Osteoblast (primary cell): ENCODE data around the gene ATE1. TPM values are rescaled to one million over a fixed set of nuclear protein-coding genes. Genes with fewer than 3 reads are reported as not detected.
A peak's percentile ranks its signal among the peaks of the same experiment; 100 is the strongest.

Source experiments
- DNase-seq: peaks from one replicate; pipeline ENCODE4 v3.0.0; 2011; ENCODE audit warnings: low spot score, mixed read lengths; ENCODE audit not compliant: insufficient read length; ENCODE audit errors: missing footprints
- H2AFZ ChIP-seq: 2 replicates; pipeline ENCODE4 v1.6.0; 2011; ENCODE audit warnings: mild to moderate bottlenecking, low read length
- H3K27ac ChIP-seq: 2 replicates; pipeline ENCODE4 v1.5.1; 2011; ENCODE audit warnings: mild to moderate bottlenecking, low read depth, low read length, moderate library complexity
- H3K27me3 ChIP-seq: 2 replicates; pipeline ENCODE4 v1.6.0; 2012; ENCODE audit warnings: mild to moderate bottlenecking, control low read depth, inconsistent platforms, low read length, moderate library complexity; ENCODE audit not compliant: insufficient read depth
- H3K36me3 ChIP-seq: 2 replicates; pipeline ENCODE4 v1.5.1; 2011; ENCODE audit warnings: mild to moderate bottlenecking, low read length, control low read depth, moderate library complexity; ENCODE audit not compliant: insufficient read depth
- H3K4me1 ChIP-seq: 2 replicates; pipeline ENCODE4 v1.5.1; 2011; ENCODE audit warnings: mild to moderate bottlenecking, low read length, control low read depth, moderate library complexity; ENCODE audit not compliant: insufficient read depth
- H3K4me2 ChIP-seq: 2 replicates; pipeline ENCODE4 v1.6.0; 2011; ENCODE audit warnings: mild to moderate bottlenecking, low read length; ENCODE audit not compliant: insufficient read depth
- H3K4me3 ChIP-seq: fragments of 200-600 bp; sonication (generic); 3 replicates; pipeline ENCODE4 v1.5.1; 2012; ENCODE audit warnings: mild to moderate bottlenecking, low read length, inconsistent platforms; ENCODE audit not compliant: insufficient read depth
- H3K79me2 ChIP-seq: 2 replicates; pipeline ENCODE4 v1.6.0; 2012; ENCODE audit warnings: mild to moderate bottlenecking, low read length, control low read depth, inconsistent platforms; ENCODE audit not compliant: insufficient read depth
- H3K9me3 ChIP-seq: 2 replicates; pipeline ENCODE4 v1.5.1; 2011; ENCODE audit warnings: low read depth, low read length, control low read depth
- H4K20me1 ChIP-seq: 2 replicates; pipeline ENCODE4 v1.6.0; 2012; ENCODE audit warnings: mild to moderate bottlenecking, low read length, control low read depth; ENCODE audit not compliant: insufficient read depth
- CTCF ChIP-seq: IDR thresholded peaks from 2 replicates; pipeline ENCODE4 v1.5.1; 2011; ENCODE audit warnings: mild to moderate bottlenecking, low read depth, low read length, moderate library complexity; ENCODE audit errors: extremely low read depth
- total RNA-seq: library from RNA; depleted of rRNA; stranded (reverse); fragments of >200 nt; gene quantifications from 2 replicates; pipeline ENCODE4 v1.2.3, GENCODE V29; 2012

ATE1 gene
- total RNA-seq, 1 donor, result 21.0 TPM

GRCh38 chr10:121715076-121715475 lies 212.8 kb downstream of the ATE1 start:
- Histone ChIP-seq H3K4me2 (no peak overlapping the region), H3K27me3 (no peaks in the 10 kb centered on the region), H3K4me1 (no peaks in the 10 kb centered on the region), H2AFZ (no peak overlapping the region), H3K79me2 (no peaks in the 10 kb centered on the region), H4K20me1 (no peaks in the 10 kb centered on the region), H3K36me3 (no peaks in the 10 kb centered on the region), H3K27ac (no peak overlapping the region), H3K9me3 (no peaks in the 10 kb centered on the region), H3K4me3 (no peak overlapping the region)
- no peak for TF ChIP-seq CTCF
- DNase-seq, result no peak

DNA sequence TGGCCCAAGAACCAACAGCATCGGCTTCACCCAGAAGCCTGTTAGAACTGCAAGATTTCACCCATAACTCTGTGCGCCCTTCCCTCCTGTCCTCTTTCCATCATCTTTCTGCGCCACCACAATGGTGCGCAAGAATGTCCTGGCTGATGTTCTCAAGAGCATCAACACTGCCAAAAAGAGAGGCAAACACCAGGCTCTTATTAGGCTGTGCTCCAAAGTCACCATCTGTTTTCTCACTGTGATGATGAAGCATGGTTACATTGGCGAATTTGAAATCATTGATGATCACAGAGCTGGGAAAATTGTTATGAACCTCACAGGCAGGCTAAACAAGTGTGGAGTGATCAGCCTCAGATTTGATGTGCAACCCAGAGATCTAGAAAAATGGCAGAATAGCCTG lies 214.3 kb downstream of the ATE1 start:
- H3K4me1 ChIP-seq, result peaks cover 3% of the 10 kb centered on the region
- H3K36me3 ChIP-seq, result no peaks in the 10 kb centered on the region
- no peak overlapping the region for H3K4me3 ChIP-seq
- H3K79me2 ChIP-seq, result no peaks in the 10 kb centered on the region
- H2AFZ ChIP-seq, result no peak overlapping the region
- H3K27me3 ChIP-seq, result no peaks in the 10 kb centered on the region
- DNase-seq, result no peak
- H3K4me2 ChIP-seq, result no peak overlapping the region
- no peaks in the 10 kb centered on the region for H4K20me1 ChIP-seq
- no peaks in the 10 kb centered on the region for H3K9me3 ChIP-seq
- TF ChIP-seq CTCF, result no peak
- no peak overlapping the region for H3K27ac ChIP-seq

GRCh38 chr10:121710971-121711370 lies 216.9 kb downstream of the ATE1 start:
- no peak for DNase-seq
- Histone ChIP-seq H3K27me3 (no peaks in the 10 kb centered on the region), H3K27ac (no peak overlapping the region), H4K20me1 (no peaks in the 10 kb centered on the region), H3K36me3 (no peaks in the 10 kb centered on the region), H3K9me3 (no peaks in the 10 kb centered on the region), H3K4me2 (no peak overlapping the region), H2AFZ (no peak overlapping the region), H3K4me3 (no peak overlapping the region), H3K4me1 (peaks cover 3% of the 10 kb centered on the region), H3K79me2 (no peaks in the 10 kb centered on the region)
- no peak for TF ChIP-seq CTCF

DNA sequence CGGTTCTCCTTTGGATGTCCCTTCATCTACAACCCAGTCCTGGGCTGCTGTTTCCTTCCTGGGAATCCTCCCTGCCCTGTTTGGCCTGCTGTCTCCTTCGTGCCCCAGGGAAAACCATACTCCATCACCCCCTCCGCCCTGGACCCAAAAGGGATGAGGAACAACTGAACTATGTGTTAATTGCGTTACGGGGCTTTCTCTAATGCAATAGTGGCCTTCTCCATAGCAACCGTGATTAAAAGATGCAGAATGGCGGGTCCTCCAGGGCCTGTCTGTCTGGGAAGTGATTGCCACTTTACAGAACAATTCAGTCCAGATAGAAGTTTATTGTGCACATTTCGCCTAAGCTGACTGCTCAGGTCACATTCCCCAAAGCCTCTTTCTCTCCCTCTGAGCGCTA lies 217.6 kb downstream of the ATE1 start:
- no peaks in the 10 kb centered on the region for H3K27me3 ChIP-seq
- no peak overlapping the region for H3K4me3 ChIP-seq
- H3K9me3 ChIP-seq, result no peaks in the 10 kb centered on the region
- DNase-seq, result no peak
- H3K4me2 ChIP-seq, result peak overlapping the region; percentile 46
- H4K20me1 ChIP-seq, result no peaks in the 10 kb centered on the region
- H3K27ac ChIP-seq, result no peak overlapping the region
- H3K79me2 ChIP-seq, result no peaks in the 10 kb centered on the region
- H3K36me3 ChIP-seq, result no peaks in the 10 kb centered on the region
- peaks cover 3% of the 10 kb centered on the region for H3K4me1 ChIP-seq
- H2AFZ ChIP-seq, result peak overlapping the region; percentile 20
- no peak for TF ChIP-seq CTCF
